BLaER1 (cell line): ENCODE results near the gene FHL1.
"Not testable (repeated sequence)": the region's sequence is repeated elsewhere in the genome, so short reads cannot be mapped to it uniquely, and the experiment has no call there.

Experiments used
- H3K27ac ChIP-seq: shearing (Covaris generic); formaldehyde crosslinking; 2 replicates; pipeline ENCODE4 v1.8.1; 2022
- H3K27me3 ChIP-seq: shearing (Covaris generic); formaldehyde crosslinking; 2 replicates; pipeline ENCODE4 v1.8.1; 2022
- H3K36me3 ChIP-seq: shearing (Covaris generic); formaldehyde crosslinking; 2 replicates; pipeline ENCODE4 v1.8.1; 2022
- H3K4me1 ChIP-seq: shearing (Covaris generic); formaldehyde crosslinking; 2 replicates; pipeline ENCODE4 v1.8.1; 2022
- H3K4me2 ChIP-seq: shearing (Covaris generic); formaldehyde crosslinking; 2 replicates; pipeline ENCODE4 v1.8.1; 2022
- H3K4me3 ChIP-seq: shearing (Covaris generic); formaldehyde crosslinking; 2 replicates; pipeline ENCODE4 v1.8.1; 2022
- H3K9ac ChIP-seq: shearing (Covaris generic); formaldehyde crosslinking; 2 replicates; pipeline ENCODE4 v1.8.1; 2022
- H3K9me3 ChIP-seq: shearing (Covaris generic); formaldehyde crosslinking; 2 replicates; pipeline ENCODE4 v1.8.1; 2022
- H4K20me1 ChIP-seq: shearing (Covaris generic); formaldehyde crosslinking; 2 replicates; pipeline ENCODE4 v1.8.1; 2022
- Cebpa-rat ChIP-seq: shearing (Covaris generic); IDR thresholded peaks from 2 replicates; pipeline ENCODE4 v1.8.1; 2022

FHL1 gene

DNA sequence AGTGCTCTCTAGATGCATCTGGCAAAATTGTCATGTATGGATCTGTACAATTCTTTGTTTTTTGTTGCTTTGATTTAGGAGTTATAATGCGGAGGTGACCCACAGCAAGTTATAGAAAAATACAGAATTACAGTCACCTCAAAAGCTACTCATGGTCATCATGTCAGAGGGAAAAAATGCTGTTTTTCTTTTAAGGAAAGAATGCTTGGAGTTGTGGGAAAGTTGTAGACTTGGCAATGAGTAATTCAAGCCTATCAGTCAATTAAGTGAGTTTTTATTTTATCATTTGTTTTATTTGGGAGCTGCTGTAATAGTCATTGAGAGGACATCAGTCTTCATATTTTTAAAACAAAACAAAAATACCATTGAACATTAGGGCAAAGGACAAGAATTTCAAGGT lies 16.4 kb downstream of the FHL1 start:
- Histone ChIP-seq H3K4me3 (no peak overlapping the region), H3K36me3 (no peaks in the 10 kb centered on the region), H3K9ac (no peak overlapping the region), H3K4me1 (peaks cover 4% of the 10 kb centered on the region), H4K20me1 (peaks cover 85% of the 10 kb centered on the region), H3K27me3 (peaks cover 97% of the 10 kb centered on the region), H3K4me2 (no peak overlapping the region), H3K9me3 (no peaks in the 10 kb centered on the region), H3K27ac (no peak overlapping the region)
- TF ChIP-seq Cebpa-rat, result no peak

DNA sequence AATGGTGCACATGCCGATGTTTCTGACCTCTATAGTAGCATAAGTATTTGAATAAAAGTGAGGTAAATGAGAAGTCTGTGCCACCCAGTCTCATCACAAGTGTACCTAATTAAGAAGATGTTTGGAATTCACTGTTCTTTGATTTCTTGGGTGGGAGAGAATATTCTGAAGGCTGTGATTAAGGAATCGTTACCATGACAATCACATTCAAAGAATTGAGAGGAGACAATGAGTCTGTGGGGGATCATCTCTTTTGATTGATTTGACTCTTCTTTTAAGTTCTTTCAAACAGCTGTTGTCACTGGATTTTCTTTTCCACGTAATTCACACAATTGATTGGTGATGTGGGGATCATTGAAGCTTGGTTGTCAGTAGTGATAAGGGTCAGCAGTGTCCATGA lies 18.1 kb downstream of the FHL1 start:
- peaks cover 97% of the 10 kb centered on the region for H3K27me3 ChIP-seq
- H3K4me3 ChIP-seq, result no peak overlapping the region

DNA sequence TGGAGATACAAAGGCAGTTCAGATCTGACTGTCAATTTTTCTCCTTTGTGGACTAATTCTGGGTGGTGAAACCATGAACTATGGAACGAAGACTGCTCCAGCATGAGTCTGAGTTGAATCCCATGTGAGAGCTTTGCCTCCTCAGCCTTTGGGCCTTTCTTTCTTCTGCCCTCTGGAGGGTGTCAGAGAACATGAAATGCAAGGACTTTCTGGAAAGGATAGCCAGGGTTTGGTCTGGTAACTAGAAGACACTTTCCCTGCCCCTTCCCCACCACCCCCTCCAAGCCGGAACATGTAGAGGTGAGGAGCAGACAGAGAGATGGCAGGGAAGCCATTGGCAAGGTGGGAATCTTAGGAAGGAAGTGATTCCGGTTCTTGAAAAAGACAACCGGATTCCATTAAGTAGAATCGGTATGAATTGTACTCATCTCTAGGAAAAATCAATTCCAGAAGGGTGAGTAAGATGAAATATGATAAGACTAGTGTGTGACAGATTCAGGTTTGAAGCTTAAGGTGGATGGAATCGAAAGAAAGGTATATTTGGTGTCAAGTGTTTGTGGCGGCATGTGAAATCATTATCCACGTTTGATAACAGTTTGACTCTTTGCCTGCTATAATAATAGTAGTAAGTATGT lies 19.0 kb downstream of the FHL1 start:
- Histone ChIP-seq H3K27ac (no peak overlapping the region), H3K9me3 (no peaks in the 10 kb centered on the region), H3K27me3 (peaks cover 97% of the 10 kb centered on the region), H3K4me3 (no peak overlapping the region), H4K20me1 (peaks cover 86% of the 10 kb centered on the region), H3K9ac (no peak overlapping the region), H3K4me1 (peaks cover 12% of the 10 kb centered on the region), H3K36me3 (no peaks in the 10 kb centered on the region), H3K4me2 (no peak overlapping the region)
- TF ChIP-seq Cebpa-rat, result no peak

More for the DNA sequence above, 18.1 kb downstream of the FHL1 start:
- Histone ChIP-seq H3K9ac (no peak overlapping the region), H3K4me1 (peaks cover 12% of the 10 kb centered on the region), H3K36me3 (no peaks in the 10 kb centered on the region), H4K20me1 (peaks cover 86% of the 10 kb centered on the region), H3K27ac (no peak overlapping the region), H3K9me3 (no peaks in the 10 kb centered on the region), H3K4me2 (no peak overlapping the region)
- no peak for TF ChIP-seq Cebpa-rat

DNA sequence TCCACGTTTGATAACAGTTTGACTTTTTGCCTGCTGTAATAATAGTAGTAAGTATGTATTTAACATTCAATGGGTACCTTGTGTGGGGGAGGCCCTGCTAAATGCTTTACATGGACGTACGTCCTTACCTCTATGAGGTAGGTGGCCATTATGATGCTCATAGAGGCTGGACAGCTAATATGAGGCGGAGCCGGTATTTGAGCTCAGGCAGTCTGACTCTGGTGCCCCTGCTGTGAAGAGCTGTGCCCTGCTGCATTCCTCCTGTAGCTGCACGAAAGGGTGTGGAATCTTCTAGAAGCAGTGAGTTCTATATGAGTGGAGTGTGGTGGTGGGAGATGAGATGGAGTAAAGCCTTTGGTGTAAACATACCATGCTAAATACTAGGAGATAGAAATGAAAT lies 20.7 kb downstream of the FHL1 start:
- H3K36me3 ChIP-seq, H3K4me2 ChIP-seq, H3K9me3 ChIP-seq, H3K4me3 ChIP-seq, H3K9ac ChIP-seq, H3K27ac ChIP-seq: not testable (repeated sequence)
- Histone ChIP-seq H3K27me3 (peaks cover 97% of the 10 kb centered on the region), H4K20me1 (peaks cover 72% of the 10 kb centered on the region), H3K4me1 (peaks cover 12% of the 10 kb centered on the region)

DNA sequence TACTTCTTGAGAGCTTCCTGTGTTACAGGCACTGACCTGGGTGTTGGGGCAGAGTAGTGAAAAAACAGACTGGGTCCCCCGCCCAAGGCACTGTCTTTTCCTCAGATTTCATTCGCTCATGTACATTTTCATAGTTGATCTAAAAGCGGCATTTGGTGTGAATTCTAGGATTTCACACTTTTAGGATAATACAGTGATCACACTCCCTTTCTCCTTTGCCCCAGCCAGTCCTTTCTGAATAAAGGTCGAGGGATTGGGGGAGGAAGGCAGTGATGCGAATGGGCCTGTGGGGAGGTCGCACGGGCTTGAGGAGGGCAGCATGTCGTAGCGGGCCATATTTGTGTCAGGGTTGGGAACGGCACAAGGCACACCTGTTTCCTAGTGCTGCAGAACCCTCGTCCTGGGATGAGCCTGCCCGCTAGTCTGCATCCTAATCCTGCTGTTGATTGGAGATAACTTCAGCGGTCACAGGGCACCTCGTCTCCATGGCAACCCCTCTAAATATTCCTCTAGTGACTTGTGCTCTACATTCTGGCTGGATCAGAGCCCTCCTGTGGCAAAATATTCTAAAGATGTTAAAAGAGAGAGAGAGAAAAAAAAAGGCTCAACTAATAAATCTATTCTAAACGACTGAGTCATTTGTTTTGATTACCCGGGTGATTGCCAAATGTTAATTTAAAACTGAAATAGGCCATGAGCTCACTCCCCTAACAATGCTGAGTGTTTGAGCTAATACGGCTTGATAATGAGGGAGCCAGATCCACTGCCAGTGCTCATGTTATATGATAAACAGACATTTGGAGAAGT lies 21.8 kb downstream of the FHL1 start:
- TF ChIP-seq Cebpa-rat, result no peak
- H3K27me3 ChIP-seq, result peaks cover 96% of the 10 kb centered on the region
- peaks cover 12% of the 10 kb centered on the region for H3K4me1 ChIP-seq
- no peak overlapping the region for H3K4me3 ChIP-seq
- peaks cover 62% of the 10 kb centered on the region for H4K20me1 ChIP-seq
- H3K27ac ChIP-seq, result no peak overlapping the region
- H3K9ac ChIP-seq, result no peak overlapping the region
- H3K4me2 ChIP-seq, result peak overlapping the region; percentile 39
- no peaks in the 10 kb centered on the region for H3K36me3 ChIP-seq
- no peaks in the 10 kb centered on the region for H3K9me3 ChIP-seq

DNA sequence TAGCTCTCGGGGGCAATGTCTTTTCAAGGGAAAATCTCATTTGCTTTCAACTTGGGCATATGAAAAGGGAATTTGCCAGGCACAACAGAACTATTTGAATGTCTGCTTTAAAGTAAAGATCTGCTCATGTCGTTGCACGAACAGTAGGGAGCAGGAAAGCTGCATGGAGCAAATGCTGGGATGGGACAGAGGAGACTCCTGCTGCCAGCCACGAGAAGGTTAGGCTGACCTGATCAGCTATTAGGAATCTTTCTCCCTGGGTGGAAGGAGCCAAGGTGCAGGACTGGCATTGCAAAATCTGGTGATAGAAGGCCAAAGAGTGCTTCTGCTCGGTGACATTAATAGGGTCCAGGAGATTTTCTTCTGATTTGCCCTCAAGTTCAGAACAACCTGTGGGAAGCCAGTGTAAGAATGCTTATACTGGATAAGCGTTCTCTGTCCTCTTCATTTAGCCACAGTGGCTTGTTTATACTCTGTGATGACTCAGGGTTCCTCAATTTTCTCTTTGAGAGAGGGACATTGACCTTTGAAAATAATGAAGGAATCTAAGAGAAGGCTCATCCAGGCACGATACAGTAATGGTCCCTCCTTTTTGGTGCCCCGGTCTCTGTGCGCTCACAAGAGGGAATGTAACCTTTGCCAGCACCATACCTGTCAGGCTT lies 22.9 kb downstream of the FHL1 start:
- H3K27ac ChIP-seq, result no peak overlapping the region
- no peaks in the 10 kb centered on the region for H3K9me3 ChIP-seq
- no peak overlapping the region for H3K4me2 ChIP-seq
- peaks cover 68% of the 10 kb centered on the region for H4K20me1 ChIP-seq
- H3K36me3 ChIP-seq, result no peaks in the 10 kb centered on the region
- H3K9ac ChIP-seq, result no peak overlapping the region
- no peak for TF ChIP-seq Cebpa-rat
- peaks cover 98% of the 10 kb centered on the region for H3K27me3 ChIP-seq
- H3K4me3 ChIP-seq, result no peak overlapping the region
- peaks cover 12% of the 10 kb centered on the region for H3K4me1 ChIP-seq

DNA sequence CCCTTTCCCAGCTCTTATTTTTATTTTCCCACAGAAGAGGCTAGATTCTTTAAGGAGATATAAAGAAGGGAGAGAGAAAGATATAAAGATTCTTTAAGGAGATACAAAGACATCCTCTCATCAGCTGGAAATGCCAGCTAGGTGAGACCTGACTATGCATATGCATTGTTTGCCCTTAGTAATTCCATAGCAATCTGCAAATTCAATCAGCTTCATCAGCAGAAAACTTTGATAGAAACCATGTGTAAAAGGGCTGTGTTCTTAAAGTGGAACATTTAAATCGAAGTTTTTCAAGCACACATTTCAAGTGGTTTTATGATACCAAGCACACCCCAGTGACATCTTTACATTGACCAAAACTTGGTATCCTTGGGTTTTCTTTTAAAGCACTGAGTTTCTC lies 24.1 kb downstream of the FHL1 start:
- Histone ChIP-seq H3K27me3 (peaks cover 96% of the 10 kb centered on the region), H3K4me2 (no peak overlapping the region), H3K9ac (no peak overlapping the region), H3K9me3 (no peaks in the 10 kb centered on the region), H3K4me1 (peaks cover 12% of the 10 kb centered on the region), H4K20me1 (peaks cover 61% of the 10 kb centered on the region), H3K4me3 (no peak overlapping the region), H3K36me3 (no peaks in the 10 kb centered on the region), H3K27ac (no peak overlapping the region)
- no peak for TF ChIP-seq Cebpa-rat

DNA sequence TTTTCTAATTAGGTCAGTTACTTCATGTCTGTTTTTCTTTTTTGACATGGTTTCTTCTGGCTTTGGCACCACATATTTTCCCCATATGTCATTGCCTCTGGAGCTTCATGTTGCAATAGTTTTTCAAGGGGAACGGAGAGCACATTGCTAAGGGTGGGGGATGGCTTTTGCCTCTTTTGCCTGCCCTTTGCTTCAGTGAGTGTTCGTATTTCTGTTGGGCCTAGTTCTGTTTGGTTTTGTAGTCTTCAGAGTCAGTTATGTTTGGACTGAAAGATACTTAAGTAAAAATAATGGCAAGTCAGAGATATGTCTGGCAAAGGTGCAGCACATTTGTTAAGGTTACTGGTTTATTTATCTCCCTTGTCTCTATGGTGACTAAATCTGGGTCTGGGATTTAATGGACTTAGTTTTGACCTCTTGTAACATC lies 29.1 kb downstream of the FHL1 start:
- Histone ChIP-seq H3K4me1 (no peaks in the 10 kb centered on the region), H3K27ac (no peak overlapping the region), H4K20me1 (peaks cover 35% of the 10 kb centered on the region; the same call in 1 of the 2 replicates), H3K9ac (no peak overlapping the region), H3K27me3 (peaks cover 93% of the 10 kb centered on the region), H3K36me3 (no peaks in the 10 kb centered on the region), H3K4me2 (no peak overlapping the region), H3K9me3 (no peaks in the 10 kb centered on the region), H3K4me3 (no peak overlapping the region)
- no peak for TF ChIP-seq Cebpa-rat

DNA sequence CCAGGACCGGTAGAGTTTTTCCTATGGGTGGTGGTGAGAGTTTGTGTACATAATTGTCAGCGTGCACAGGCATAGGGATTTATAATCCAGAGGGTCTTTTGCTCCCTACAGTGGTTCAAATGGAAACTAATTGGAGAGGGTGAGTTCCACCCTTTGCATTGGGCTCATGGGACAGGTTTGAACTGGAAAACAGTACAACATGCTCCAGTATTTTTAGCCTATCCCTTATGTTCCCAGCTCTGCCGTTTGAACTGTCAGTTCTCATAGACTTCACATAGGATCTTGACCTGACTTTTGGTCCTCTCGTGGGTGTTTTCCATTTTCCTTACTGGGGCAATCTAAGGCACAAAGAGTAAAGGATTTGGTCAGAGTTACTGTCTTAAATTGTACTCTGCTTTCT lies 31.8 kb downstream of the FHL1 start:
- peaks cover 93% of the 10 kb centered on the region for H3K27me3 ChIP-seq
- H3K4me3 ChIP-seq, result no peak overlapping the region
- H3K4me1 ChIP-seq, result no peaks in the 10 kb centered on the region
- no peaks in the 10 kb centered on the region for H3K36me3 ChIP-seq
- H3K27ac ChIP-seq, result no peak overlapping the region
- H3K9ac ChIP-seq, result no peak overlapping the region
- no peak overlapping the region for H3K4me2 ChIP-seq
- TF ChIP-seq Cebpa-rat, result no peak
- H3K9me3 ChIP-seq, result no peaks in the 10 kb centered on the region
- peaks cover 44% of the 10 kb centered on the region; the same call in 1 of the 2 replicates for H4K20me1 ChIP-seq

DNA sequence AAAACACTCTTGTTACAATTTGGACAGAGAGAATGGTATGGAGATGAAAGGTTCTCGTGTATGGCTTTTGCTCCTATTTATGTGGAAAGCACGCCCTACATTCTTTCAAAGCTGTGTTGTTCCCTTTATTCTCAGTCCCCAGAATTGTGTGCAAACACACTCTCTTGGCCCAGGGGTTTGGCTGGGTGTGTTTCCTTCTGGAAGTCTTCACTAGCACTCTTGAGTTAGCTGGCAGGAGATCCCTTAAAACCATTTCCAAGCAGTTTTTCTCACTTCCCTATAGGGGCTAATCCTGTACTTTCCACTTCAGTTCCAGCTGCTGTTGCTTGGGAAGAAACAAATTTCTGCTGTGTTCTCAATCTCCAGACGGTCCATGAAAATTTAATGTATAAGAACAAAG lies 35.1 kb downstream of the FHL1 start:
- no peaks in the 10 kb centered on the region for H3K9me3 ChIP-seq
- no peaks in the 10 kb centered on the region for H3K36me3 ChIP-seq
- H3K9ac ChIP-seq, result no peak overlapping the region
- H3K4me1 ChIP-seq, result 0 out of 2 replicates have a peak, but pooled peaks cover 9% of the 10 kb centered on the region
- H3K4me2 ChIP-seq, result no peak overlapping the region
- TF ChIP-seq Cebpa-rat, result no peak
- no peak overlapping the region for H3K27ac ChIP-seq
- H3K27me3 ChIP-seq, result peaks cover 84% of the 10 kb centered on the region
- H4K20me1 ChIP-seq, result peaks cover 43% of the 10 kb centered on the region; the same call in 1 of the 2 replicates
- H3K4me3 ChIP-seq, result no peak overlapping the region
